ENCODE results near the gene MNT. TPM values are rescaled to one million over a fixed set of nuclear protein-coding genes. Genes with fewer than 3 reads are reported as not detected.

MNT gene
- total RNA-seq, 2 donors from 2014 or later = 20.3 to 36.9 TPM

DNA sequence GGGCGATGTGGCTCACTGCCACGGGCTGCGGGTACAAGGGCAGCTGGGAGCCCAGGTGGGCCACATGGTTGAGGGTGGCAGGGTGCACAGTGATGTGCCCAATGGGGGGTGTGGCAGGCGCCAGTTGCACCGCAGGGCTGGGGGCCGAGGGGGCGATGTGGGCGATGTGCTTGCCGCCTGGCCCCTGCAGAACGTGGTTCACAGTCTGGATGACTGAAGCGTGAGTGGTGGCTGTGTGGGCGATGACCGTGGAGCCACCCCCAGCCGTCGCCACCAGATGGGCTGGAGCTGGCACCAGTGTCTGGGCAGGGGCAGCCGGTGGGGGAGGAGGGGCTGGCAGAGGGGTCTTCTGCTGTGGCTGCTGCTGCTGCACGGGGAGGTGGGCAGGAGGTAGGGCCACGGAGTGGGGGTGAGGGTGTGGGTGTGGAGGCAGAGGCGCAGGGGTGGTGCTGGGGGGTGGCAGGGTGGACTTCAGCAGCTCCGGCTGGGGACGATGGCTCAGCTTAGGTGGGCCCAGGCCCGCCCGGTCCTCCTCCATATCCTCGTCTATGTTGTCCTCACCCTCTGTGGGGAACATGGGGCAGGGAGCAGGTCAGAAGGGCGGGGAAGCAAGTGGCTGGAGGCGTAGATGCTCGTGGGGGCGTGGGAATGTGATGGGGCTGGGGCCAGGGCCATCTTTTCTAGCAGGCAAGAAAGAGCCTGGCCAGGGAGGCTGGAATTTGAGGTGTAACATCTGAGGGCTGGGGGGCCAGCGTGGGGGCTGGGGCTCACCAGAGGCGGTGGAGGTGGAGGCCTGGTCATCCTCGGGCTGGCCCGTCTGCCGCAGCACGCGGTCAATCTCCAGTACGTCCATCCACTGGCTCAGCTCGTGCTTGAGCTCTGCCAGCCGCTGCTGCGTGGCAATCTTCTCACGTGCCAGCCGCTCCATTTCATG, 13.5 kb downstream of the MNT start:
- DNase-seq (ENCODE audit: low spot score) (no peak), ATAC-seq (no peak)
- Mint-ChIP-seq H3K9me3 (no peaks in the 10 kb centered on the region), H3K36me3 (no peaks in the 10 kb centered on the region), H3K4me3 (no peak overlapping the region), H3K27ac (peak overlapping the region in 1 of 2 donors; percentile 77), H3K4me1 (ENCODE audit: low read depth in 2 of 2) (peaks cover 24% of the 10 kb centered on the region in 2 donors), H3K27me3 (no peaks in the 10 kb centered on the region)

DNA sequence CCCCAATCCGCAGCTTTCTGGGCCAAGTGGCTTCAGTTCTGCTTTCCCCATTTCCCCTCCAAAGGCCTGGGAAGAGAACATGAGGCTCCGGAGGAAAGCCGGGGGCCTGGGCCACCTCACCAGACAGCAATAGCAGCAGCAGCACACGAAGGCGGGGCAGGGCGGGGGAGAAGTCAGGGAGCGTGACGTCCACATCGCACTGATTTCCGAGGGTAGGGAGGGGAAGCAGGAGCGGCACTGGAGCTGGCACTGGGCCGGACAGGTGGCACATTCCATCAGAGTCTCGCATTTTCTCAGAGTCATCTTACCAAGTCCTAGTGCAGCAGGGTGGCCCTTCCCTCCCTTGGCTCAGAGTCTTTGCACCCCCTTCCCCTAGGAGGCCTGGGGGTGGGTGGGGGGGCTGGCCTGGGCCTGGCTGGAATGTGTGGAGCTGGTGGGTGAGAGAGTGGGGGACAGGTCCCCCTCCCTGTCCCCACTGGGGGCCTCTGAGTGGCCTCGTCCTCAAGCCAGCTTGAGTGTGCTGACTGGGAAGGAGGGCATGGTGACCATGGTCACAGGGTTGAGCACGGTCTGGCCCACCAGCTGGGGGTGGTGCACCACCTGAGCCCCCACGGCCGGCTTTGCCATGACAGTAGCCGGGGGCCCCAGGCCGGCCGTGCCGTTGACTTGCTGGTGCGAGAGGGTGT, 14.3 kb downstream of the MNT start:
- no peak overlapping the region for H3K27ac Mint-ChIP-seq
- H3K36me3 Mint-ChIP-seq = no peaks in the 10 kb centered on the region
- no peak overlapping the region for H3K4me3 Mint-ChIP-seq
- H3K4me1 Mint-ChIP-seq (ENCODE audit: low read depth in 2 of 2) = peaks cover 15% of the 10 kb centered on the region in 2 donors
- DNase-seq (ENCODE audit: low spot score) (no peak), ATAC-seq (no peak)
- H3K9me3 Mint-ChIP-seq = no peaks in the 10 kb centered on the region
- H3K27me3 Mint-ChIP-seq = no peaks in the 10 kb centered on the region

DNA sequence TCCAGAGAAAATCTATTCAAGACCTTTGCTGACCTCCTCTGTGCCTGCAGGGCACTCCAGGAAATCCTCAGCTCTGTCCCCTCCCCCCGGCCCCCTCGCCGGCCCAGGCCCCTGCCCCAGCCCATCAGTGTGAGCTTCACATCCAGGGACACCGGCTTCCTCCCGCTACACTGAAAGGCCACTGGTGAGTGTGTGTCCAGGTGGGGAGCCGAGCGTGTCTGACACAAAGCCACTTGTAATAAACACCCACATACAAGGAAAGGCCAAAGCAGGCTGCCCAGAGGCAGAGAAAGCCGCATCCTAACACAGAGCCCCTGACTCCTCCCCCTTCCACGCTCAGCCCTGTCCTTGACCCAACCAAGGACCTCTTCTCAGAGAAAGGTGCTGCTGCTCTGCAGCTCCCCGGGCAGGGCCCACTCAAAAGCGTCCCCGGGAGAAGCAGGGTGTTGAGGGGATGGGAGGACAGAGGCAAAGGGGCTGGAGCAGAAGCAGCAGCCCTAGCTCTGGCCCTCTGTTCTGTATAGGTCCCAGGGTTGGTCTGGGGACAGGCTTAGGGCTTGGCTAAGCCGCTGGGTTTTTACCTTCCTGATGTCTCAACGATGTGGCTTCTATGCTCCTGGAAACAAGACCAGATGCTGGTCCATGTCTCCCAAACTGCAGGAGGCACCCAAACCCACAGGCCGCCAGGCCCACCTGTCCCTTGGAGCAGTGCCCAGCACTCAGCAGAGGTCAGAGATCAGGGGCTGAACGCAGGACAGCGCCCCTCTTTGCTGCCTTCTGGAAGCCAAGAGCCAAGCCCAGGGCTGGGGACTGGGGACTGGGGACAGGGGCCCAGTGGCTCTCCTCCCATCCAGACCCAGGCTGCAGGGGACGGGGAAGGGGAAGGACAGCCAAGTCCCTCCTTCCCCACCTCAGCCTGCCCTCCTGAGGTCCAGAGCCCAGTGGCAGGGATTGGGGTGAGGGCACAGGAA, 15.3 kb downstream of the MNT start:
- Mint-ChIP-seq H3K36me3 (no peaks in the 10 kb centered on the region), H3K27me3 (no peaks in the 10 kb centered on the region), H3K4me3 (no peak overlapping the region), H3K9me3 (no peaks in the 10 kb centered on the region), H3K4me1 (ENCODE audit: low read depth in 2 of 2) (peaks cover 12 to 13% of the 10 kb centered on the region in 2 donors), H3K27ac (no peak overlapping the region)
- ATAC-seq (no peak), DNase-seq (ENCODE audit: low spot score) (no peak)

DNA sequence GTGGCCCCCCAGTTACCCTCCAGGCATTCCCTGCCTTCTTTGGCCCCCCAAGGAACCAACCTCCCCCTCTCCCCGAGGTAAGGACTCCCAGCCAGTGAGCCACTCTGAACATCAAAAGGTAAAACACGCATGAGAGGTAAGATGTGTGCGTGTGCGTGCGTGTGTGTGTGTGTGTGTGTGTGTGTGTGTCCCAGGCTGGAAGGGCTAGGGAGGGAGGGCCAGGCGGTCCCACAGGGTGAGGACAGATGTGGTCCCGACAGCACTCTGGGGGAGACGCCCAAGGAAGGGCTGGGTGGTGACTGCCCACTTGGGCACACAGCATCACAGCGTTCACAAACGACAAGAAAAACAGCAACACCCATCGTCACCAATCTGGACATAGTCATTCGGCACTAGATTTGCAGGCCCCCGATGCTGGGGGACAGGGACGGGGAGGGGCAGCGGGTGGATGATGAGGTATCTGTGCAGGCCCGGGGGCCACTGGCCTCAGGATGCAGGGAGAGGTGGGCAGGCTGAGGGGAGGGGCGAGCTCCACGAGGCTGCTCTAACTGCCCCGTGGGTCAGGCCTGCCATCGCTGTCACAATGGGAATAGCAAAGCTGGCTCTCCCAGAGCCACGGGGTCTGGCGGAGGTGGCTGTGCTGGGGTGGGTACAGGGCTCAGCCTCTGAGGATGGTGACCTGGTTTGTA, 16.3 kb downstream of the MNT start:
- Mint-ChIP-seq H3K36me3 (no peaks in the 10 kb centered on the region), H3K9me3 (no peaks in the 10 kb centered on the region), H3K4me1 (ENCODE audit: low read depth in 2 of 2) (peaks cover 12 to 13% of the 10 kb centered on the region in 2 donors), H3K4me3 (no peak overlapping the region), H3K27ac (no peak overlapping the region), H3K27me3 (no peaks in the 10 kb centered on the region)
- ATAC-seq = no peak
- no peak for DNase-seq (ENCODE audit: low spot score)

DNA sequence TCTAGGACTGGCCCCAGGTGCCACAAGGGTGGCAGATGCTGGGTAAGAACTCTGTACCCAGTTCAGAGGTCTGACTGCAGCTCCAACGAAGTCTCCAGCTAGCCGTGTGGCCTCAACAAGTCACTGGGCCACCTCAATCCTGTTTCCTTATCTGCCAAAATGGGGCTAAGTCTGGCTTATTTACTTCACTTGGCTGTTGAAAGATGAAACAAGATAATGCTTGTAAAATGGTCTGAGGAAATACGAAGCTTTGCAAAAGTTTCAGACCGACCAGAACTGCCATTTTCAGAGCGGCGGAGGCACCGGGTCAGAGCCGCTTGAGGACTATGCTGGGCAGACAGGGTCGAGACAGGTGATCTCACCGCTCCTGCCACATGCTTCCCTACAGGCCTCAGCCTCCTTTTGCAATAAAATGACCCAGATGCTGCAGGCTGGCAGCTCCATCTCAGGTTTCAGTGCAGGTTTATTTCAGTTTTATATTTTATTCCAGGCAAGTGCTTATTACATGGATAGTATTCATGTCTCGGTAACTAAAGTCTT, 17.2 kb downstream of the MNT start:
- no peaks in the 10 kb centered on the region for H3K27me3 Mint-ChIP-seq
- no peak for ATAC-seq
- H3K4me3 Mint-ChIP-seq = no peak overlapping the region
- peaks cover 7 to 8% of the 10 kb centered on the region in 2 donors for H3K4me1 Mint-ChIP-seq (ENCODE audit: low read depth in 2 of 2)
- peak overlapping the region in 1 of 2 donors; percentile 23 for H3K27ac Mint-ChIP-seq
- no peaks in the 10 kb centered on the region for H3K36me3 Mint-ChIP-seq
- no peaks in the 10 kb centered on the region for H3K9me3 Mint-ChIP-seq
- no peak for DNase-seq (ENCODE audit: low spot score)

DNA sequence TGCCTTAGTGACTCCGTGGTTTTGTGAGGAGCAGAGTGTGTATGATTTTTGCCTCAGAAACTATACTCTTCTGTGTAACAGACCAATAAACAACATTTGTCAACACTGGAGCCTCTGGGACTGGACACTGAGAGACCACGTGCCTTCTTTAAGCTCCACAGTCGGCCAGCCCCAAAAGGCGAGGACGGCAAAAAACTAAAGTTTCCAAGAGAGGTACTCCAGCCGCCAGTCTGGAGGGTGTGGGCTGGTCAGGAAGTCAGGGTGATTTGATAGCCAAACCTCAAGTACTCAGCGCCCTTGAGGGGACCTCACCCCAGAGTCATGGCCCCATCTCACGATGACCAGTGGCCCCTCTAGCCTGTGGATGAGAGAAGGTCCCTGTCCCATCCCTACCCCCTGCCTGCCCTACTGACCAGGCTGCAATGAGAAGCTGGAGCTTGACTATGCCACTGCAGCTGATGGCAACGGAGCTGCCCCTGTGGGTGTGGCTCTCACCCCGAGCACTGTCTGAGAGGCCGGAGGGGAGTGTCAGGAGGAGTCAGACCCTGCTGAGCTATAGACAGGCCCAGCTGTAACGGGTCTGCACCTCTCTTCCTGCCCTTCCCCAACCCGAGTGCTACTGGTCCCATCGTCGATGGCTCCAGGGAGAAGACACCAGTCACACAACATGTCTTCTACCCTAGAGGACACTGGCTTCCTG, 19.8 kb downstream of the MNT start:
- H3K27me3 Mint-ChIP-seq = no peaks in the 10 kb centered on the region
- no peak overlapping the region for H3K4me3 Mint-ChIP-seq
- no peak overlapping the region for H3K27ac Mint-ChIP-seq
- ATAC-seq (no peak), DNase-seq (ENCODE audit: low spot score) (no peak)
- no peaks in the 10 kb centered on the region for H3K4me1 Mint-ChIP-seq (ENCODE audit: low read depth in 2 of 2)
- H3K9me3 Mint-ChIP-seq = no peaks in the 10 kb centered on the region
- H3K36me3 Mint-ChIP-seq = no peaks in the 10 kb centered on the region

DNA sequence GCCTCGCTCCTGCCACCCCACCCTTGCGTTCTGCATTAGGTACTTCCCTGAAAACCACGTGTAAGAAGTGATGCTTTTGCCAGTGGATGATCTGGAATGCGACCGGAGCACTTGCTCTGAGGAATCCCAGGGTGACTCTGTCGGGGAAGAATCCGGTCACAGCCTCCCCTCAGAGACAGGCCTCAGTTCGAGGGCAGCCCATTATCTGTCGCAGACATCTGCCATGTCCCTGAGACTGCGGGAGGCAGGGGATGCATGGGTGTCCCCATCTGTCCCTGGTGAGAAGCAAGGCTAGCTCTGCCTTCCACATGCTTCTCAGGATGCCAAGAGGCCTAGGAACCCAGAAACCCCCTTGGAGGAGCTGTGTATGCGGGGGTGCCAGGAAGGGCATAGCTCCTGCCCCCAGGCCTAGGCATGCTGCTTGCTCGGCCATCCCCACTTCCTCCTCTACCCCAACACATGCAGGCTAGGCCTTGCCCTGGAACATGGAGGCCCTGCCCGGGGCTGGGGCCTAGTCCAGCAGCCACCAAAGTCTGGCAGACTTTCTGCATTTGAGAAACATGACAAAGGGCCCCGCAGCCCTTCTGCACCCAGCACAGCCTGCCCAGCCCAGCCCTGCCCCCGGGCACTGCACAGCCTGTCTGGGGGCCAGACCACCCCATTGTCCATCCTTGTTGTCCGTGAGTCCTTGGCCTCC, 20.5 kb downstream of the MNT start:
- DNase-seq (ENCODE audit: low spot score) (no peak), ATAC-seq (no peak)
- Mint-ChIP-seq H3K27ac (no peak overlapping the region), H3K36me3 (no peaks in the 10 kb centered on the region), H3K9me3 (no peaks in the 10 kb centered on the region), H3K4me3 (no peak overlapping the region), H3K27me3 (no peaks in the 10 kb centered on the region), H3K4me1 (ENCODE audit: low read depth in 2 of 2) (no peaks in the 10 kb centered on the region)

DNA sequence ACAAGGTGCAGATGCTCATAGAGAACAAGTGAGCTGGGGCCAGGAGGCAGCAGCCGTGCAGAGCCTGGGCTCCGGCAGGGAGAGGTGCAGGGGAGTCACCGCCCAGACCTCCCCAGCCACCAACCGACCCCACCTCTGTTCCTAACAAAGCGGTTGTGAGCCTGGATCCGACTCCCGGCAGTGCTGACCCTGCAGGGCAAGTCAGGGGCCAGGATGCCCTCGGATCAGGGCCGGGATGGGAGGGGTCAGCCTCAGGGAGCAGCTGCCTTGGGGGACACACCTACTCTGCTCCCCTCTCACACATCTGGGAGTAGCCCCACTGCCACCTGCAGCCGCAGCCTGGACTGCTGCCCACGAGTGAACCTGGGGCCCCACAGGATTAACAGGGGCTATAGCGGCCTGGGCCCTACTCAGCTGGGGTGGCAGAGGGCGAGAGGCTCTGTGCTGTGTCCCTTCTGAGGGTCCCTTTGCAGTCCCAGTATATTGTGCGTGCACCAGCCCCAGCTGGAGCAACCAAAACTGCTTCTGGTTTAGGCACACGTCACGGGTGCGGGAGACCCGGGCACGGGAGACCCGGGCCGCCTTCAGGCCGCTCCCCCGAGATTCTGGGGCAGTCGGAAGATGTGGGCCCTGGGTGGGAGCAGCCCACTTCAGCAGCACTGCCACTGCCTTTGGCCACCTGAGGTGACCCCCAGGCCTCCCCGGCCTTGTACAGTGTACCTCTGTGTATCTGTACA, 21.2 kb downstream of the MNT start:
- no peak for ATAC-seq
- Mint-ChIP-seq H3K4me3 (no peak overlapping the region), H3K9me3 (no peaks in the 10 kb centered on the region), H3K27me3 (no peaks in the 10 kb centered on the region), H3K4me1 (ENCODE audit: low read depth in 2 of 2) (no peaks in the 10 kb centered on the region), H3K27ac (no peak overlapping the region), H3K36me3 (no peaks in the 10 kb centered on the region)
- DNase-seq (ENCODE audit: low spot score) = no peak

DNA sequence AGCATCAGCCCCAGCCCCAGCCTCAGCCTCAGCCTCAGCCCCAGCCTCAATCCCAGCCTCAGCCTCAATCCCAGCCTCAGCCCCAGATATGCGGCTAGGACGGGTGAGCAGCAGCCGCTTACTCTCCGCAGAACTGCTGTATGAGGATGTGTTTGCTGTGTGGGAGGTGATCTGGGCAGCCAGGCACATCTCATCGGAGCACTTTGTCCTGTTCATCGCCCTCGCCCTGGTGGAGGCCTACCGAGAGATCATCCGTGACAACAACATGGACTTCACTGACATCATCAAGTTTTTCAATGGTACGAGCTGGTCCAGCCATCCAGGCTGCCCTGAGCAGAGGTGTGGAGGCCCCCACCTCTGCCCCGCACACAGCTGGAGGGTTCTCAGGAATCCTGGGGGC, 22.0 kb downstream of the MNT start:
- no peak overlapping the region for H3K4me3 Mint-ChIP-seq

DNA sequence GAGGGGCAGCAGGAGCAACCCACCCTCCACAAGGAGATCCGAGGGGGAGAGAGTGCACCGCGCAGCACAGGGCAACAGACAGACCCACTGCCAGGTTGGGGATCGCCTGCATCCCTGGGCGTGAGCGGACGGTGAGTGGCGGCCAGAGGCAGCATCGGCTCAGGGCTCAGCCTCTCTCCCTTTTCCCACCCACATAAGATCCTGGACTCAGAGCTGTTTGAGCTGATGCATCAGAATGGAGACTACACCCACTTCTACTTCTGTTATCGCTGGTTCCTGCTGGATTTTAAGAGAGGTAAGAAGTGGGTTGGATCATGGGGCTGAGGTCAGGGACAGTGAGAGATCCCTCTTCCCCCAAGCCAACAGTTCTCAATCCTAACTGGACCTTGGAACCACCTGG, 23.2 kb downstream of the MNT start:
- DNase-seq (ENCODE audit: low spot score) = no peak
- H3K9me3 Mint-ChIP-seq = no peaks in the 10 kb centered on the region
- no peaks in the 10 kb centered on the region for H3K4me1 Mint-ChIP-seq (ENCODE audit: low read depth in 2 of 2)
- no peaks in the 10 kb centered on the region for H3K36me3 Mint-ChIP-seq
- H3K4me3 Mint-ChIP-seq = no peak overlapping the region
- no peak overlapping the region for H3K27ac Mint-ChIP-seq
- H3K27me3 Mint-ChIP-seq = no peaks in the 10 kb centered on the region
- ATAC-seq = no peak

More for the DNA sequence above, 22.0 kb downstream of the MNT start:
- H3K36me3 Mint-ChIP-seq = no peaks in the 10 kb centered on the region
- no peaks in the 10 kb centered on the region for H3K9me3 Mint-ChIP-seq
- DNase-seq (ENCODE audit: low spot score) (no peak), ATAC-seq (no peak)
- no peak overlapping the region for H3K27ac Mint-ChIP-seq
- H3K4me1 Mint-ChIP-seq (ENCODE audit: low read depth in 2 of 2) = no peaks in the 10 kb centered on the region
- H3K27me3 Mint-ChIP-seq = no peaks in the 10 kb centered on the region

DNA sequence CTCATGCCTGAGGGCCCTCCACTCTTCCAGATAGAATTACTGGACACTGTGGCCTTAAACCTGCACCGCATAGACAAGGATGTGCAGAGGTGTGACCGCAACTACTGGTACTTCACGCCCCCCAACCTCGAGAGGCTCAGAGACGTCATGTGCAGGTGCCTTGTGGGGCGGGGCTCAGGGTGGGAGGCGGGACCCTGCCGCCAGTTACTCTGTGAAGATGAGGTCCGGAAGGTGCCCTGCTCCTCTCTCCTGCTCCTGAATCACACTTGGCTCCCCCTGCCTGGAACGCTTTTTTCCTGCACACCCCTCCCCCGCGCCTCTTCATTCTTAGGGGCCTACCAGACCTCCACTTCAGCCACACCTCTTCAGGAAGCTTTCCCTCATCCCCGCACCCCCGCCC, 24.8 kb downstream of the MNT start:
- Mint-ChIP-seq H3K27me3 (no peaks in the 10 kb centered on the region), H3K27ac (no peak overlapping the region), H3K4me3 (no peak overlapping the region), H3K36me3 (no peaks in the 10 kb centered on the region), H3K4me1 (ENCODE audit: low read depth in 2 of 2) (no peaks in the 10 kb centered on the region), H3K9me3 (no peaks in the 10 kb centered on the region)
- DNase-seq (ENCODE audit: low spot score) = no peak
- no peak for ATAC-seq
